Hepatocyte (in vitro differentiated cells): ENCODE data around the gene SERPINB1. TPM values are rescaled to one million over a fixed set of nuclear protein-coding genes. Genes with fewer than 3 reads are reported as not detected.

Experiments
- DNase-seq: peaks from one replicate; pipeline ENCODE4 v3.0.0-alpha.2; 2016; ENCODE audit warnings: low spot score
- H2AFZ ChIP-seq: fragments of 200-600 bp; sonication (generic); 2 replicates; pipeline ENCODE4 v1.6.0; 2016; ENCODE audit warnings: antibody characterized with exemption, mild to moderate bottlenecking
- H3K27ac ChIP-seq: fragments of 200-600 bp; sonication (generic); 2 replicates; pipeline ENCODE4 v1.5.1; 2016; ENCODE audit warnings: mild to moderate bottlenecking
- H3K27me3 ChIP-seq: fragments of 200-600 bp; sonication (generic); 2 replicates; pipeline ENCODE4 v1.6.1; 2016
- H3K36me3 ChIP-seq: fragments of 200-600 bp; sonication (generic); replicated peaks from 2 replicates; pipeline ENCODE4 v1.5.1; 2016; ENCODE audit warnings: low read depth; ENCODE audit not compliant: insufficient read depth
- H3K4me1 ChIP-seq: fragments of 200-600 bp; sonication (generic); 2 replicates; pipeline ENCODE4 v1.5.1; 2016; ENCODE audit warnings: mild to moderate bottlenecking, moderate library complexity; ENCODE audit not compliant: insufficient read depth
- H3K4me2 ChIP-seq: fragments of 200-600 bp; sonication (generic); 2 replicates; pipeline ENCODE4 v1.6.0; 2016
- H3K4me3 ChIP-seq: fragments of 200-600 bp; sonication (generic); 2 replicates; pipeline ENCODE4 v1.5.1; 2016; ENCODE audit warnings: mild to moderate bottlenecking
- H3K79me2 ChIP-seq: fragments of 200-600 bp; sonication (generic); 2 replicates; pipeline ENCODE4 v1.6.0; 2017; ENCODE audit warnings: mild to moderate bottlenecking
- H3K9me2 ChIP-seq: fragments of 200-600 bp; sonication (generic); replicated peaks from 2 replicates; pipeline ENCODE4 v1.6.0; 2017; ENCODE audit warnings: mild to moderate bottlenecking; ENCODE audit not compliant: insufficient read depth
- H3K9me3 ChIP-seq: fragments of 200-600 bp; sonication (generic); 2 replicates; pipeline ENCODE4 v1.5.1; 2016; ENCODE audit warnings: low read depth, mild to moderate bottlenecking
- H4K20me1 ChIP-seq: fragments of 200-600 bp; sonication (generic); 2 replicates; pipeline ENCODE4 v1.6.0; 2016; ENCODE audit warnings: mild to moderate bottlenecking; ENCODE audit not compliant: insufficient read depth, poor library complexity, severe bottlenecking
- EZH2 ChIP-seq: fragments of 200-600 bp; sonication (generic); IDR thresholded peaks from 2 replicates; pipeline ENCODE4 v1.6.1; 2016; ENCODE audit warnings: antibody characterized with exemption, mild to moderate bottlenecking, borderline replicate concordance
- EZH2phosphoT487 ChIP-seq: fragments of 200-600 bp; sonication (generic); IDR thresholded peaks from one replicate; pipeline ENCODE4 v1.6.1; 2018; ENCODE audit warnings: antibody characterized with exemption, mild to moderate bottlenecking, low read depth, moderate library complexity; ENCODE audit not compliant: unreplicated experiment, severe bottlenecking
- WGBS: methylation state at CpG from one replicate; pipeline ENCODE4 v1.1.6; 2016; ENCODE audit warnings: low lambda C conversion rate; ENCODE audit errors: missing lambda C conversion rate; 5-methylcytosine and 5-hydroxymethylcytosine counted together
- polyA plus RNA-seq: library from polyadenylated mRNA; unstranded; fragments of >200 nt; fragmentation: Nextera tagmentation; extraction: Ambion mirVana; gene quantifications from 2 replicates; pipeline ENCODE4 v1.2.1, GENCODE V29; 2016
- total RNA-seq: library from RNA; depleted of rRNA; stranded (reverse); fragments of >200 nt; gene quantifications from 2 replicates; pipeline ENCODE4 v1.2.3, GENCODE V29; 2014
- TF ChIP-seq, protein P1 (sequence below): fragments of 200-600 bp; sonication (generic); IDR thresholded peaks from 2 replicates; pipeline ENCODE4 v1.5.1; 2016; ENCODE audit warnings: antibody characterized with exemption, mild to moderate bottlenecking; ENCODE audit not compliant: poor library complexity

The SERPINB1 gene
- total and polyA plus RNA-seq, 2 experiments from 2014 or later, result 45.9 to 57.0 TPM

DNA sequence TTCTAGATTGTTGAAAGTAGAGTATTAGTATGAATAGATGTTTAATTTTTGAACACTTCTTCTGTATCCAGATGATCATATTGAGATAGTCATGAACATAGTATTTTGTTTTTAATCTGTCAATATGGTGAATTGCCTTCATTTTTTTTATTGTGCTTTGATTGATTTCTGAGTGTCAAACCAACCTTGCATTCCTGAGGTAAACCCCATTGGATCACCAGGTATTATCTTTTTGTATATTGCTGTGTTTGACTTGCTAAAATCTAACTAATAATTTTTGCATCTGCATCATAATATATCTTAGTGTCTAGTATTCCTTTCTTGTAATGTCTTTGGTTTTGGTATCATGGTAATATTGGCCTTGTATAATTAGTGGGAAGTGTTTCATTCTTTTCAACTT lies 25.5 kb downstream of the SERPINB1 start:
- no peak for DNase-seq
- TF ChIP-seq EZH2phosphoT487 (no peak), EZH2 (no peak)
- TF ChIP-seq, protein P1, sequence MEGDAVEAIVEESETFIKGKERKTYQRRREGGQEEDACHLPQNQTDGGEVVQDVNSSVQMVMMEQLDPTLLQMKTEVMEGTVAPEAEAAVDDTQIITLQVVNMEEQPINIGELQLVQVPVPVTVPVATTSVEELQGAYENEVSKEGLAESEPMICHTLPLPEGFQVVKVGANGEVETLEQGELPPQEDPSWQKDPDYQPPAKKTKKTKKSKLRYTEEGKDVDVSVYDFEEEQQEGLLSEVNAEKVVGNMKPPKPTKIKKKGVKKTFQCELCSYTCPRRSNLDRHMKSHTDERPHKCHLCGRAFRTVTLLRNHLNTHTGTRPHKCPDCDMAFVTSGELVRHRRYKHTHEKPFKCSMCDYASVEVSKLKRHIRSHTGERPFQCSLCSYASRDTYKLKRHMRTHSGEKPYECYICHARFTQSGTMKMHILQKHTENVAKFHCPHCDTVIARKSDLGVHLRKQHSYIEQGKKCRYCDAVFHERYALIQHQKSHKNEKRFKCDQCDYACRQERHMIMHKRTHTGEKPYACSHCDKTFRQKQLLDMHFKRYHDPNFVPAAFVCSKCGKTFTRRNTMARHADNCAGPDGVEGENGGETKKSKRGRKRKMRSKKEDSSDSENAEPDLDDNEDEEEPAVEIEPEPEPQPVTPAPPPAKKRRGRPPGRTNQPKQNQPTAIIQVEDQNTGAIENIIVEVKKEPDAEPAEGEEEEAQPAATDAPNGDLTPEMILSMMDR, result no peak
- Histone ChIP-seq H3K9me3 (peaks cover 3% of the 10 kb centered on the region), H3K9me2 (no peaks in the 10 kb centered on the region), H3K27me3 (no peaks in the 10 kb centered on the region), H3K4me3 (no peak overlapping the region), H3K36me3 (no peaks in the 10 kb centered on the region), H3K79me2 (no peaks in the 10 kb centered on the region), H4K20me1 (no peaks in the 10 kb centered on the region), H3K4me2 (no peak overlapping the region), H2AFZ (no peak overlapping the region), H3K4me1 (peaks cover 10% of the 10 kb centered on the region), H3K27ac (no peak overlapping the region)

DNA sequence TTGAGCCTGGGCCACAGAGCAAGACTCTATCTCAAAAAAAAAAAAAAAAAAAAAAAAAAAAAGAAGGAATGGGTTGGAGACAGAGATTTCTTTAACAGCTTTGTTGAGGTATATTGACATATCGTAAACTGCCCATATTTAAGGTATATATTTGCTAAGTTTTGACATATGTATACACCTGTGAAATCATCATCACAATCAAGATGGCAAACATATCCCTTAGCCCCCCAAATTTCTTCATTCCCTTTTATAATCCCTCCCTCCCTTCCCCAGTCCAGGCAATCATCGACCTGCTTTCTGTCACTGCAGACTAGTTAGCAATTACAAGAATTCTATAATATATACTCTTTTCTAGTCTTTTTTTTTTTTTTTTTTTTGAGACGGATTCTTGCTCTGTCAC lies 29.0 kb downstream of the SERPINB1 start:
- WGBS, result 94% methylated on average over 3 of the region's 3 CpGs
- Histone ChIP-seq H4K20me1 (no peaks in the 10 kb centered on the region), H3K27ac (no peak overlapping the region), H3K4me3 (no peak overlapping the region), H3K4me1 (peaks cover 18% of the 10 kb centered on the region), H2AFZ (no peak overlapping the region), H3K79me2 (no peaks in the 10 kb centered on the region), H3K9me3 (peaks cover 3% of the 10 kb centered on the region), H3K9me2 (no peaks in the 10 kb centered on the region), H3K4me2 (no peak overlapping the region), H3K27me3 (no peaks in the 10 kb centered on the region), H3K36me3 (no peaks in the 10 kb centered on the region)
- DNase-seq, result no peak
- TF ChIP-seq EZH2, result no peak
- TF ChIP-seq EZH2phosphoT487, result no peak
- TF ChIP-seq, protein P1, result no peak

DNA sequence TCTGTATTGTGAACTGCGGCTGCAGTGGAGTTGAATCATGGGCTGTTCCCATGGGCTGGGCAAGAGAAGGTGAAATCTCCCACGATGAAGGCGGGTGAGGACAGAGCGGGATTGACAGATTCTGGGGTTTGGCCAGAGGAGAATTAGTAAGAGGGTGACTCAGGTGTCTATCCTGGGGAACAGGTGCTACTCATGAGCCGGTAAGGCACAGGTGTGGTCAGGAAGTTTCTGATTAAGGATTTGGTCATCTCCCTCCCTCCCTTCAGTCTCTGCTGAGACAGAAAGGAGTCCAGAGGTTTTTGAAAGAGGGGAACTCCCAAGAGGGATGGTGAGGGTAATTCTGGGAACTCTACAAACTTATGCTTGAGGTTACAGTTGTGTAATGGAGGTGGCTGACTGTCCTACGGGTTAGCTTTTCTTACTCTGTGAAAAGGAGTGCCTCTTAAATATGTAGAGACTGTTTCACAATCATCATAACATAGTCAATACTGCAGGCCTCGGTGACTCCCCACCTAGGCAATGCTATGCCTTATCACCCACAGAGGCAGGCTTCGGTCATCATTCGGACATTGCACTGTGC lies 31.5 kb downstream of the SERPINB1 start:
- Histone ChIP-seq H4K20me1 (no peaks in the 10 kb centered on the region), H3K4me1 (peaks cover 14% of the 10 kb centered on the region), H3K27ac (peak overlapping the region; percentile 90), H3K36me3 (no peaks in the 10 kb centered on the region), H3K27me3 (no peaks in the 10 kb centered on the region), H3K4me2 (peak overlapping the region; percentile 39), H3K9me2 (no peaks in the 10 kb centered on the region), H3K79me2 (no peaks in the 10 kb centered on the region), H2AFZ (no peak overlapping the region), H3K9me3 (no peaks in the 10 kb centered on the region), H3K4me3 (no peak overlapping the region)
- DNase-seq, result peak; percentile 62
- no peak for TF ChIP-seq EZH2phosphoT487
- TF ChIP-seq EZH2, result no peak
- TF ChIP-seq, protein P1, result no peak
- WGBS, result 83% methylated on average over 9 of the region's 9 CpGs
